ENCODE measurements around the gene SYNDIG1.

DNA sequence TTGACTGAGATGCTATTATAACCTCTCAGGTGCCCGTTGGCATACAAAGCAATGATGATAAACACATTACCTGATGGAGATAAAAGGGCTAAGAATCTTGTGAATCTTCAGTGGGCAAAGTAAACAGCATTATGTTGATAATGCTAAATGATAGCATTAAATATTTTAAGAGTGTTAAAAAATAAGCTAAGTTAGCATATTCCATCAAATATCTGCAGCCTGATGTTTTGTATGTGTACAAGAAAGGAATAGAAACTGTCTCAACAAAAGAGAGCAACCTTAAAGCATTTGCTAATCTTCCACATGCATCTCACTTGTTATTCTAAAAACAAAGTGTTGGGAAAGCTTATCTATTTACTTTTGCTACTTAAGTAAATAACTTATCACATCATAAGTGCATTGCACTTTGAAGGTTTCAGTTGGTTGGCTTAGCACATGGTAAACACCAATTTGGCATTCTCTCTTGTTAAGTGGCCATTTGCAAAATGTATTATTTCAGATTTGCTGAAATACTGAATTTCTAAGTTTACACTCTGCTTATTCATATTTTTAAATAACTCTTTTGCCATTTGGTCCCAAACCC, 151.6 kb downstream of the SYNDIG1 start:
- TF ChIP-seq, protein P1, sequence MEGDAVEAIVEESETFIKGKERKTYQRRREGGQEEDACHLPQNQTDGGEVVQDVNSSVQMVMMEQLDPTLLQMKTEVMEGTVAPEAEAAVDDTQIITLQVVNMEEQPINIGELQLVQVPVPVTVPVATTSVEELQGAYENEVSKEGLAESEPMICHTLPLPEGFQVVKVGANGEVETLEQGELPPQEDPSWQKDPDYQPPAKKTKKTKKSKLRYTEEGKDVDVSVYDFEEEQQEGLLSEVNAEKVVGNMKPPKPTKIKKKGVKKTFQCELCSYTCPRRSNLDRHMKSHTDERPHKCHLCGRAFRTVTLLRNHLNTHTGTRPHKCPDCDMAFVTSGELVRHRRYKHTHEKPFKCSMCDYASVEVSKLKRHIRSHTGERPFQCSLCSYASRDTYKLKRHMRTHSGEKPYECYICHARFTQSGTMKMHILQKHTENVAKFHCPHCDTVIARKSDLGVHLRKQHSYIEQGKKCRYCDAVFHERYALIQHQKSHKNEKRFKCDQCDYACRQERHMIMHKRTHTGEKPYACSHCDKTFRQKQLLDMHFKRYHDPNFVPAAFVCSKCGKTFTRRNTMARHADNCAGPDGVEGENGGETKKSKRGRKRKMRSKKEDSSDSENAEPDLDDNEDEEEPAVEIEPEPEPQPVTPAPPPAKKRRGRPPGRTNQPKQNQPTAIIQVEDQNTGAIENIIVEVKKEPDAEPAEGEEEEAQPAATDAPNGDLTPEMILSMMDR (IDR thresholded peaks at IDR 0.05 in 4 of 5, conservative IDR thresholded peaks at IDR 0.05 in 1 of 5), result no peak
- TF ChIP-seq POLR2A (IDR thresholded peaks at IDR 0.05), result no peak

Data from gastrocnemius medialis (tissue), 4 donors.